ENCODE data around the gene BCO1. TPM values are rescaled to one million over a fixed set of nuclear protein-coding genes. Genes with fewer than 3 reads are reported as not detected.

Gene BCO1
- total and polyA plus RNA-seq, 12 donors = 0.20 to 0.42 TPM; not detected in 10

DNA sequence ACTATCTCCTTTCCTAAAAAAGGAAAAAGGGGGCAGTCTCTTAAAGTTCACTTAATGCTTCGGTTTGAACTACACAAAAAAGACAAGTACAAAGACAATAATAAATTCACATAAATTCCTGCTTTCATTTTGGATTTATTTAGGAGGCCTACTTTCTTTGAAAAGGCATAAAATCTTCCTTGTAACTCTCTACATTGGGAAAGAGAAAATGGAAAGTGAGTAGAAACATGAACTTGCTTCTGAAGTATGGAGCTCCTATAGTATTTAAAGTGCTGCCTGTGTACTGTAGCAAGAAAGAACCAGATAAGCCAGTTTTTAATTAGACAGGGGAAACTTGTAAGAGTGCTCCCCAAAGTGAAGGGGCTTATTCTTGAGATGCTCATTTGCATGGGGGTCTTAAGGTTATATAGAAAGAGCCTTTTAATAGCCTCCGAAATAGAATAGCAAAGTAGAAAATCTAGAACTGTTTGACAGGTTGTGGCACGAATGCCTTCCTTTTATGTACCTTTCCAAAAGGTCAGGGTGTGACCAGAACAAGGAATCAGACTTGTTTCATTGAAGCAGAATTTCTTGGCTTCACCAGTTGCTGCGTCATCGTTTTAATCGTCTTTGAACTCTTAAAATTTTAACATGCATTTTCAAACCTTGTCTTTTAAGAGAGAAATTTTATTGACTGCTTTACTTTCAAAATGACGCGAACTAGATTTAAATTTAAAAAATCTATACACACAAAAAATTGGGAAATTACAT, 89.1 kb downstream of the BCO1 start:
- Histone ChIP-seq H3K27ac (no peak overlapping the region), H3K4me3 (no peak overlapping the region), H3K9me3 (peaks cover 0 to 5% (median 0%) of the 10 kb centered on the region in 11 donors), H3K36me3 (no peaks in the 10 kb centered on the region), H3K4me1 (peaks cover 0 to 9% (median 0%) of the 10 kb centered on the region in 9 donors), H3K27me3 (no peaks in the 10 kb centered on the region)
- DNase-seq = no peak
- no peak for ATAC-seq
- 80 to 85% methylated on average over 8 of the region's 8 CpGs for WGBS, 2 donors
- TF ChIP-seq, protein P1, sequence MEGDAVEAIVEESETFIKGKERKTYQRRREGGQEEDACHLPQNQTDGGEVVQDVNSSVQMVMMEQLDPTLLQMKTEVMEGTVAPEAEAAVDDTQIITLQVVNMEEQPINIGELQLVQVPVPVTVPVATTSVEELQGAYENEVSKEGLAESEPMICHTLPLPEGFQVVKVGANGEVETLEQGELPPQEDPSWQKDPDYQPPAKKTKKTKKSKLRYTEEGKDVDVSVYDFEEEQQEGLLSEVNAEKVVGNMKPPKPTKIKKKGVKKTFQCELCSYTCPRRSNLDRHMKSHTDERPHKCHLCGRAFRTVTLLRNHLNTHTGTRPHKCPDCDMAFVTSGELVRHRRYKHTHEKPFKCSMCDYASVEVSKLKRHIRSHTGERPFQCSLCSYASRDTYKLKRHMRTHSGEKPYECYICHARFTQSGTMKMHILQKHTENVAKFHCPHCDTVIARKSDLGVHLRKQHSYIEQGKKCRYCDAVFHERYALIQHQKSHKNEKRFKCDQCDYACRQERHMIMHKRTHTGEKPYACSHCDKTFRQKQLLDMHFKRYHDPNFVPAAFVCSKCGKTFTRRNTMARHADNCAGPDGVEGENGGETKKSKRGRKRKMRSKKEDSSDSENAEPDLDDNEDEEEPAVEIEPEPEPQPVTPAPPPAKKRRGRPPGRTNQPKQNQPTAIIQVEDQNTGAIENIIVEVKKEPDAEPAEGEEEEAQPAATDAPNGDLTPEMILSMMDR (IDR thresholded peaks at IDR 0.05) = no peak
- intact Hi-C loops (cut with DNase I) = loop anchor here in 1 of 10 donors (10.0 kb wide), 1 partner anchor 123 kb away; no protein-coding TSS in a partner anchor

DNA sequence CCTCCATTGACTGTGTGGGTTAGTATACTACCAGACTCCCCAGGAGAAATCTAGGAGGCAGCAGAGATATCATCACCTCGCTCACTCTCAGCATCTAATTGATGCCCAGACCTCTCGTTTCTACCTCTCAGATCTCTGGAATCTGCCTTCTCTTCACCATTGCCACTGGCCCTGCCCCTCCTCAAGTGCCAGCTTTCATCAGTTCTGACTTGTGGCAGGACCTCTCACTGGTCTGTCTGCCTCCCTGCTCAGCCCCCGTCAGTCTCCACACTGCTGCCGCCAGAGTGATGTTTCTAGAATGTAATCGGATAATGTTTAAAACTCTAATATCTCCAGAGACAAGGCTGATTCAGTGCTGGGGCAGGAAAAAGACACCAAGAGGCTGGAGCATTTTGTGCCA, 91.5 kb downstream of the BCO1 start:
- H3K9me3 ChIP-seq = peaks cover 0 to 8% (median 0%) of the 10 kb centered on the region in 11 donors
- ATAC-seq = peak in 4 of 8 donors; percentile 46 to 68 (median 54)
- 50 to 51% methylated on average over 5 of the region's 5 CpGs for WGBS, 2 donors
- DNase-seq = no peak
- no peak overlapping the region for H3K4me3 ChIP-seq
- no peak overlapping the region for H3K27ac ChIP-seq
- intact Hi-C loops (cut with DNase I) = loop anchor here in 2 of 10 donors (10.0 kb wide), 1 partner anchor 125 kb away; no protein-coding TSS in a partner anchor
- TF ChIP-seq, protein P1 (IDR thresholded peaks at IDR 0.05) = no peak
- peaks cover 0 to 9% (median 0%) of the 10 kb centered on the region in 9 donors for H3K4me1 ChIP-seq
- no peaks in the 10 kb centered on the region for H3K27me3 ChIP-seq
- no peaks in the 10 kb centered on the region for H3K36me3 ChIP-seq

GRCh38 chr16:81333356-81333755, 94.9 kb downstream of the BCO1 start:
- ATAC-seq = no peak
- Histone ChIP-seq H3K27me3 (no peaks in the 10 kb centered on the region), H3K9me3 (peaks cover 0 to 8% (median 0%) of the 10 kb centered on the region in 11 donors), H3K27ac (no peak overlapping the region), H3K4me3 (no peak overlapping the region), H3K36me3 (no peaks in the 10 kb centered on the region), H3K4me1 (peaks cover 0 to 9% (median 0%) of the 10 kb centered on the region in 9 donors)
- intact Hi-C loops (cut with DNase I) = loop anchor here in 1 of 10 donors (10.0 kb wide), 1 partner anchor 129 kb away; no protein-coding TSS in a partner anchor
- TF ChIP-seq, protein P1 (IDR thresholded peaks at IDR 0.05) = no peak
- no peak for DNase-seq
- WGBS, 2 donors = 96 to 97% methylated on average over 3 of the region's 3 CpGs

GRCh38 chr16:81335669-81336068, 97.2 kb downstream of the BCO1 start:
- 94 to 99% methylated on average over 6 of the region's 6 CpGs for WGBS, 2 donors
- intact Hi-C loops (cut with DNase I) = loop anchor here in 1 of 10 donors (10.0 kb wide), 1 partner anchor 131 kb away; no protein-coding TSS in a partner anchor
- H3K4me3 ChIP-seq = no peak overlapping the region
- H3K36me3 ChIP-seq = no peaks in the 10 kb centered on the region
- peaks cover 0 to 8% (median 0%) of the 10 kb centered on the region in 11 donors for H3K9me3 ChIP-seq
- no peak for ATAC-seq
- peaks cover 0 to 5% (median 0%) of the 10 kb centered on the region in 9 donors for H3K4me1 ChIP-seq
- H3K27ac ChIP-seq = no peak overlapping the region
- H3K27me3 ChIP-seq = no peaks in the 10 kb centered on the region
- TF ChIP-seq, protein P1 (IDR thresholded peaks at IDR 0.05) = no peak
- DNase-seq = no peak
